HL-60 (cell line): ENCODE measurements around the gene PGLYRP2.

Experiments used
- DNase-seq, 2 experiments: peaks; one replicate each; pipeline ENCODE4 v3.0.0-alpha.2; 2010 to 2020; ENCODE audit warnings: low read depth in 1 of 2, low spot score in 1 of 2
- H3K27ac ChIP-seq: fragments of 250-450 bp; sonication (Bioruptor Pico); replicated peaks from 2 replicates; pipeline ENCODE4 v1.5.1; 2020; ENCODE audit warnings: mild to moderate bottlenecking, moderate library complexity
- H3K27me3 ChIP-seq: fragments of 250-450 bp; sonication (Bioruptor Pico); 2 replicates; pipeline ENCODE4 v1.5.1; 2021; ENCODE audit warnings: mild to moderate bottlenecking, moderate library complexity; ENCODE audit not compliant: insufficient read depth, poor library complexity, severe bottlenecking
- H3K4me3 ChIP-seq: replicated peaks from 2 replicates; pipeline ENCODE4 v1.5.1; 2011; ENCODE audit warnings: mild to moderate bottlenecking, control low read depth, low read length; ENCODE audit not compliant: insufficient read depth
- GABPA ChIP-seq: IDR thresholded peaks from 2 replicates; pipeline ENCODE4 v1.6.1; 2012; ENCODE audit warnings: low read depth
- POLR2AphosphoS5 ChIP-seq: IDR thresholded peaks from 2 replicates; pipeline ENCODE4 v1.6.1; 2012; ENCODE audit warnings: low read depth
- SPI1 ChIP-seq: IDR thresholded peaks from 2 replicates; pipeline ENCODE4 v1.6.1; 2012; ENCODE audit warnings: low read depth, mild to moderate bottlenecking, borderline replicate concordance
- TF ChIP-seq, protein P1 (sequence below): IDR thresholded peaks from one replicate; pipeline ENCODE4 v1.5.1; 2011; ENCODE audit warnings: low read length, control low read depth, inconsistent platforms; ENCODE audit not compliant: insufficient read depth
- TF ChIP-seq, protein P2 (sequence below): IDR thresholded peaks from 2 replicates; pipeline ENCODE4 v1.6.1; 2012; ENCODE audit warnings: low read depth; ENCODE audit not compliant: insufficient replicate concordance

PGLYRP2 gene

GRCh38 chr19:15464394-15465385, 14.6 kb downstream of the PGLYRP2 start, which contains the start of gene RASAL3:
RASAL3 (minus strand) TSS chr19:15464544; CDS start chr19:15464358, 186 bp downstream.
- peak; percentile 59 to 69 for DNase-seq
- 0 out of 2 replicates have a peak, but pooled peaks have one; percentile 22 for TF ChIP-seq POLR2AphosphoS5
- TF ChIP-seq, protein P1, sequence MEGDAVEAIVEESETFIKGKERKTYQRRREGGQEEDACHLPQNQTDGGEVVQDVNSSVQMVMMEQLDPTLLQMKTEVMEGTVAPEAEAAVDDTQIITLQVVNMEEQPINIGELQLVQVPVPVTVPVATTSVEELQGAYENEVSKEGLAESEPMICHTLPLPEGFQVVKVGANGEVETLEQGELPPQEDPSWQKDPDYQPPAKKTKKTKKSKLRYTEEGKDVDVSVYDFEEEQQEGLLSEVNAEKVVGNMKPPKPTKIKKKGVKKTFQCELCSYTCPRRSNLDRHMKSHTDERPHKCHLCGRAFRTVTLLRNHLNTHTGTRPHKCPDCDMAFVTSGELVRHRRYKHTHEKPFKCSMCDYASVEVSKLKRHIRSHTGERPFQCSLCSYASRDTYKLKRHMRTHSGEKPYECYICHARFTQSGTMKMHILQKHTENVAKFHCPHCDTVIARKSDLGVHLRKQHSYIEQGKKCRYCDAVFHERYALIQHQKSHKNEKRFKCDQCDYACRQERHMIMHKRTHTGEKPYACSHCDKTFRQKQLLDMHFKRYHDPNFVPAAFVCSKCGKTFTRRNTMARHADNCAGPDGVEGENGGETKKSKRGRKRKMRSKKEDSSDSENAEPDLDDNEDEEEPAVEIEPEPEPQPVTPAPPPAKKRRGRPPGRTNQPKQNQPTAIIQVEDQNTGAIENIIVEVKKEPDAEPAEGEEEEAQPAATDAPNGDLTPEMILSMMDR = no peak
- TF ChIP-seq, protein P2, sequence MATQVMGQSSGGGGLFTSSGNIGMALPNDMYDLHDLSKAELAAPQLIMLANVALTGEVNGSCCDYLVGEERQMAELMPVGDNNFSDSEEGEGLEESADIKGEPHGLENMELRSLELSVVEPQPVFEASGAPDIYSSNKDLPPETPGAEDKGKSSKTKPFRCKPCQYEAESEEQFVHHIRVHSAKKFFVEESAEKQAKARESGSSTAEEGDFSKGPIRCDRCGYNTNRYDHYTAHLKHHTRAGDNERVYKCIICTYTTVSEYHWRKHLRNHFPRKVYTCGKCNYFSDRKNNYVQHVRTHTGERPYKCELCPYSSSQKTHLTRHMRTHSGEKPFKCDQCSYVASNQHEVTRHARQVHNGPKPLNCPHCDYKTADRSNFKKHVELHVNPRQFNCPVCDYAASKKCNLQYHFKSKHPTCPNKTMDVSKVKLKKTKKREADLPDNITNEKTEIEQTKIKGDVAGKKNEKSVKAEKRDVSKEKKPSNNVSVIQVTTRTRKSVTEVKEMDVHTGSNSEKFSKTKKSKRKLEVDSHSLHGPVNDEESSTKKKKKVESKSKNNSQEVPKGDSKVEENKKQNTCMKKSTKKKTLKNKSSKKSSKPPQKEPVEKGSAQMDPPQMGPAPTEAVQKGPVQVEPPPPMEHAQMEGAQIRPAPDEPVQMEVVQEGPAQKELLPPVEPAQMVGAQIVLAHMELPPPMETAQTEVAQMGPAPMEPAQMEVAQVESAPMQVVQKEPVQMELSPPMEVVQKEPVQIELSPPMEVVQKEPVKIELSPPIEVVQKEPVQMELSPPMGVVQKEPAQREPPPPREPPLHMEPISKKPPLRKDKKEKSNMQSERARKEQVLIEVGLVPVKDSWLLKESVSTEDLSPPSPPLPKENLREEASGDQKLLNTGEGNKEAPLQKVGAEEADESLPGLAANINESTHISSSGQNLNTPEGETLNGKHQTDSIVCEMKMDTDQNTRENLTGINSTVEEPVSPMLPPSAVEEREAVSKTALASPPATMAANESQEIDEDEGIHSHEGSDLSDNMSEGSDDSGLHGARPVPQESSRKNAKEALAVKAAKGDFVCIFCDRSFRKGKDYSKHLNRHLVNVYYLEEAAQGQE = no peak
- TF ChIP-seq SPI1 = peak; percentile 31; the same call in 1 of the 2 replicates
- H3K4me3 ChIP-seq = peak within 1 kb of the TSS; percentile 59
- H3K27me3 ChIP-seq = peaks cover under 1% of the 10 kb centered on the region
- H3K27ac ChIP-seq = peak within 1 kb of the TSS; percentile 97

DNA sequence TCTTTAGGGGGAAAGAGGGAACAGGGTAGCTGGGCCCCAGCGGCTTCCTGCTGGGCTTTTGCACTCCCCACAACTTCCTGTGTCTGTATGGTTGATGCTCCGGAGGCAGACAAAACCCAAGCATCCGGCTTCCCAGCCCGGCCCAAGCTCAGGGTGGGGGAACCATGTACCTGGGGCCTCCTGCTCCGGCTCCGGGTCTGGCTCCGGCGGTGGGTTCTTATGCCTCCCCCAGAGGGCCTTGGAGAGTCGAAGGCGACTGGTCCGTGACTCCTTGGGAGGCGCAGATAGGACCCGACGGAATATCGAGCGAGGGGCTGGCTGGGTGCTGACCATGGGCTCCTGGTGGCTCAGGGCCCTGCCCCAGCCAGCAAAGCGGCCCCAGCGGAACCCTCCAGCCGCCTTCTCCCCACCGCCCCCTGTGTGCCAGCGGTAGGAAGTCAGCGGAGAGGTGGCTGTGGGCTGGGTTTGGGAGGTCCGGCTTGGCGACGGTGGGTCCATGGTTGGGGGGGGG, 15.4 kb downstream of the PGLYRP2 start:
- H3K27ac ChIP-seq = peak overlapping the region; percentile 97
- H3K4me3 ChIP-seq = peak overlapping the region; percentile 59
- TF ChIP-seq, protein P2 = peak; percentile 1
- TF ChIP-seq GABPA (peak; percentile 91), POLR2AphosphoS5 (peak; percentile 71; the same call in 1 of the 2 replicates), SPI1 (no peak; the same call in 1 of the 2 replicates)
- TF ChIP-seq, protein P1 = no peak
- DNase-seq = peak; percentile 72 to 84
- no peaks in the 10 kb centered on the region for H3K27me3 ChIP-seq

DNA sequence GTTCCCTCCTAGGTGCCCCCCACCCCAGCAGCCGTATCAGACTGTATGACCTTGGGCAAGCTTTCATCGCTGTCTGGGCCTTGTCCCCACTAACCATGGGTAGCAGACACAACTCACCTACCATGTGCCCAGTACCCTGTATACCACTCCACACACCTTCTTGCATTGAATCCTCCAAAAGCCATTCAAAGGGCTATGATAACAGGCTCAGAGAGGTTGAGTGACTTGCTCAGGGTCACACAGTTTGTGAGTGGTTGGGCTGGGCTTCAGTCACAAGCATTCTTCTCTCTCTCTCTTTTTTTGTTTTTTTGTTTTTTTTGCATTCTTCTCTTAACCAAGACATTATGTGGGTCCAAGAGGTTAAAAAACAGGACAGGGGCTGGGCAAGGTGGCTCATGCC, 17.6 kb downstream of the PGLYRP2 start:
- no peak overlapping the region for H3K27ac ChIP-seq
- no peak for DNase-seq

More for the DNA sequence above, 17.6 kb downstream of the PGLYRP2 start:
- H3K4me3 ChIP-seq = no peak overlapping the region
- no peaks in the 10 kb centered on the region for H3K27me3 ChIP-seq
- TF ChIP-seq, protein P2 = no peak
- TF ChIP-seq SPI1 = no peak
- TF ChIP-seq GABPA = no peak
- TF ChIP-seq, protein P1 = no peak
- TF ChIP-seq POLR2AphosphoS5 = no peak
